ENCODE results near the gene BORCS5. TPM values are rescaled to one million over a fixed set of nuclear protein-coding genes. Genes with fewer than 3 reads are reported as not detected.

The BORCS5 gene
- total and polyA plus RNA-seq, 2 donors (not counting 1 experiment from before 2014, with no cell fraction given): 13.5 to 14.4 TPM

DNA sequence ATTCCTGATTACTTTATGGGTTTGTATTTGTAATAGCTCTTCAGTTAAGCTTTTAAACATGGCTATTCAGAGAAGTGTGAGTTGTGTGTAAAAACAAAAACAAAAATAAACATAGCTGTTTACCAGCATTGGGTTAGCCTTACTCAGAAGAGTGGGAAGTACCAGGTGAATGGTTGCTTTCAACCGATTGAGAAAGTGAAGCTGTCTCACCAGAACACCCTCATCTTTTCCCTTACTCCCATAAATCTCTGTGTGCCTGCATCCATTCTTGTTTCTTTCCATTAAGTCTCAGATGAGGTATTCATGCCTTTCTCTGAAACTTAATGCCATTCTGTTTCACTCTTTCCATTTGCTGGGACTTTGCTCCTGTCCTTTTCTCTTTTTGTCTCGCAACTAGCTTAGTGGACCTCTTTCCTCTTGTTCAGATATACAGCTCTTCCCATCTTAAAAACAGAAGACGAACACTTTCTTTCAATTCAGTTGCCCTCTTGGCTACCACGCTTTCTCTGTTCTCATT lies 10.7 kb downstream of the BORCS5 start:
- Histone ChIP-seq H3K4me2 (ENCODE audit: extremely low read depth, insufficient read depth, low read length) (no peak overlapping the region), H4K20me1 (ENCODE audit: control insufficient read depth, extremely low read depth, insufficient read depth, low read length) (no peaks in the 10 kb centered on the region), H3K4me1 (ENCODE audit: control insufficient read depth, extremely low read depth, insufficient read depth, low read length) (no peaks in the 10 kb centered on the region), H3K9ac (ENCODE audit: insufficient read depth, low read length) (no peak overlapping the region), H3K79me2 (ENCODE audit: control insufficient read depth, insufficient read depth, low read length) (no peaks in the 10 kb centered on the region), H3K4me3 (replicated peaks in 1 of 4; ENCODE audit: control extremely low read depth in 1 of 4, insufficient read depth in 1 of 4, low read depth in 3 of 4, low read length in 4 of 4) (no peak overlapping the region), H3K36me3 (ENCODE audit: control insufficient read depth, insufficient read depth, low read length) (no peaks in the 10 kb centered on the region), H3K27me3 (ENCODE audit: control insufficient read depth, insufficient read depth, low read length) (no peaks in the 10 kb centered on the region), H3K9me3 (ENCODE audit: control insufficient read depth, insufficient read depth, low read depth, low read length) (no peaks in the 10 kb centered on the region), H2AFZ (ENCODE audit: low read length) (no peak overlapping the region), H3K27ac (ENCODE audit: insufficient read depth, low read length) (no peak overlapping the region)
- TF ChIP-seq CTCF (conservative IDR thresholded peaks at IDR 0.05 in 1 of 2, IDR thresholded peaks at IDR 0.05 in 1 of 2; ENCODE audit: low read depth in 1 of 2, low read length in 2 of 2): no peak
- TF ChIP-seq EZH2 (IDR thresholded peaks at IDR 0.05; ENCODE audit: low read length, missing control alignments): no peak
- DNase-seq (ENCODE audit: low read depth in 2 of 2): no peak

GRCh38 chr12:12372946-12373722 lies 16.3 kb downstream of the BORCS5 start:
- H3K9ac ChIP-seq (ENCODE audit: insufficient read depth, low read length): no peak overlapping the region
- H3K9me3 ChIP-seq (ENCODE audit: control insufficient read depth, insufficient read depth, low read depth, low read length): no peaks in the 10 kb centered on the region

More at GRCh38 chr12:12372946-12373722, 16.3 kb downstream of the BORCS5 start:
- H4K20me1 ChIP-seq (ENCODE audit: control insufficient read depth, extremely low read depth, insufficient read depth, low read length): no peaks in the 10 kb centered on the region
- no peak overlapping the region for H3K4me3 ChIP-seq (replicated peaks in 1 of 4; ENCODE audit: control extremely low read depth in 1 of 4, insufficient read depth in 1 of 4, low read depth in 3 of 4, low read length in 4 of 4)
- TF ChIP-seq CTCF (conservative IDR thresholded peaks at IDR 0.05 in 1 of 2, IDR thresholded peaks at IDR 0.05 in 1 of 2; ENCODE audit: low read depth in 1 of 2, low read length in 2 of 2) (no peak), EZH2 (IDR thresholded peaks at IDR 0.05; ENCODE audit: low read length, missing control alignments) (no peak)
- no peak overlapping the region for H3K4me2 ChIP-seq (ENCODE audit: extremely low read depth, insufficient read depth, low read length)
- no peak overlapping the region for H3K27ac ChIP-seq (ENCODE audit: insufficient read depth, low read length)
- no peaks in the 10 kb centered on the region for H3K4me1 ChIP-seq (ENCODE audit: control insufficient read depth, extremely low read depth, insufficient read depth, low read length)
- no peaks in the 10 kb centered on the region for H3K79me2 ChIP-seq (ENCODE audit: control insufficient read depth, insufficient read depth, low read length)
- H3K27me3 ChIP-seq (ENCODE audit: control insufficient read depth, insufficient read depth, low read length): no peaks in the 10 kb centered on the region
- H3K36me3 ChIP-seq (ENCODE audit: control insufficient read depth, insufficient read depth, low read length): no peaks in the 10 kb centered on the region
- no peak overlapping the region for H2AFZ ChIP-seq (ENCODE audit: low read length)
- no peak for DNase-seq (ENCODE audit: low read depth in 2 of 2)

Data from fibroblast of lung (primary cell).